HG02763 (cell line): ENCODE results near the gene PRMT2.
"Not testable (repeated sequence)": the region's sequence is repeated elsewhere in the genome, so short reads cannot be mapped to it uniquely, and the experiment has no call there.

Experiments used
- ATAC-seq: cut with Tn5 transposase; IDR thresholded peaks from one replicate; pipeline ENCODE4 v1.9.1; 2021; ENCODE audit warnings: mild to moderate bottlenecking, moderate library complexity; ENCODE audit not compliant: unreplicated experiment

The PRMT2 gene

DNA sequence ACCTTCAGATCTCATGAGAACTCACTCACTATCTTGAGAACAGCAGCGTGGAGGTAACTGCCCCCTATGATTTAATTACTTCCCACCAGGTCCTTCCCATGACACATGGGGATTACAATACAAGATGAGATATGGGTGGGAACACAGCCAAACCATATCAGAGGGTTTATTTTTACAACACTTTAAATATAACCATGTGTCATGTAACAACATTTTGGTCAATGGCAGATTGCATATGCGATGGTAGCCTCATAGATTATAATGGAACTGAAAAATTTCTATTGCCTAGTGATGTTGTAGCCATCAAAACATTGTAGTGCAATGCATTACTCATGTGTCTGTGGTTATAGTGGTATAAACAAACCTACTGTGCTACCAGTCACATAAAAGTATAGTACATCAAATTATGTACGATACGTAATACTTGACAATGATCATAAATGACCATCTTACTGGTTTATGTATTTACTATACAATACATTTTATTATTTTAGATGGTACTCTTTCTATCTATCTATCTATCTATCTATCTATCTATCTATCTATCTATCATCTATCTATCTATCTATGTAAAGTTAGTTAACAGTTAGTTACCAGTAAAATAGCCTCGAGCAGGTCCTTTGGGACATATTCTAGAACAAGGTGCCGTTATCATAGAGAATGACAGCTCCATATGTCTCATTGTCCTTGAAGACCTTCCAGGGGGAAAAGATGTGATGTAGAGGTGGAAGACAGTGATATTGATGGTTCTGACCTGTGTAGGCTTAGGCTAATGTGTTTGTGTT lies 18.0 kb upstream of the PRMT2 start:
- no peak for ATAC-seq

- ATAC-seq: no peak
Observed at GRCh38 chr21:46618738-46619379, 16.6 kb upstream of the PRMT2 start.

DNA sequence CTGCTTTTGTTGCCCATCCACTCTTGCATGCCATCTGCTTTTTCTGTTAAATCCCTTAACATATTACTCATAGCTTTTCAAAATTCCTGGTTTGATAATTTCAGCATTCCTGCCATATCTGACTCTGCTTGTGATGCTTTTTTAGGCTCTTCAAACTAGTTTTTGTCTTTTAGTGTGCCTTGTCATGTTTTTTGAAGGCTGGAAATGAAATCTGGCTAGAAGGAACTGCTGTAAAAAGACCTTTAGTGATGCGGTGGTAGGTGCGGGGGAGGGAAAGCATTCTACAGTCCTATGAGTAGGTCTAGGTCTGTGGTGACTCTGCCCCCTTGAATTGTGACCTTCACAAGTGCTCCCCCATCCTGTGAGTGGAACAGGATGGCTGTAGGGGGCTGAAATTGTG lies 15.6 kb upstream of the PRMT2 start:
- no peak for ATAC-seq

- ATAC-seq: no peak
Observed at GRCh38 chr21:46620846-46621245, 14.6 kb upstream of the PRMT2 start.

DNA sequence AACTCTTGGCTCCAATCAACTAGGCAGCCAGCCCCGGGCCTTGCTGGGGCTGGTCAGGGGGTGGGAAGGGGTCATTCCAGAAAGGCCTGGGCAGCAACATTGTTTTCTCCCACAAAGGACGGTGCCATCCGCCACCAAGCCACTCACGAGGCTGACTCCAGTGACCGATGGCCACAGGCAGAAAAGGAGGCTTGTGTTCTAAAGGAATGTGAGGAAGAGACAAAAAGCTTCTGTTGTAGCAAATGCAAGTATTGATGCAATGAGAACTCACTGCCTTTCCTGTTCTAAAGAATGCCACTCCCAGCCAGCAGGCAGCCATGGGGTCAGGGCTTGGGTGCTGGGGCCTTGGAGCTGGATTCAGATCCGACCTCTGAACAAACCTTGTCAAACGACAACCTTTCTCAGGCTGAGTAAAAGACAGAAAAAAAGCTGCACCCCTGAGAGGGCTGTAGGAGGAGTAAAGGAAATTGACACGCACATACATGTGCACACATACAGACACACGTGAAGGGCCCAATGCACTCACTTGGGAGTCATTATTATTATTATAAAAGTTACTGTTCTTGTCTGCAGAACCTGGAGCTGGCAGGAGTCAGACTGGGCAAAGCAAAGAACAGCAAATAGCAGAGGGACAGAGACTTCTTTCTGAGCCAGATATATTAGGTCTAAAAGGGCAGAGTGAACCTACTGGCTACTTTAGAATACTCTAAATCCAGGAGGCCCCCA lies 13.9 kb upstream of the PRMT2 start:
- no peak for ATAC-seq

GRCh38 chr21:46622226-46622625 lies 13.2 kb upstream of the PRMT2 start:
- no peak for ATAC-seq

DNA sequence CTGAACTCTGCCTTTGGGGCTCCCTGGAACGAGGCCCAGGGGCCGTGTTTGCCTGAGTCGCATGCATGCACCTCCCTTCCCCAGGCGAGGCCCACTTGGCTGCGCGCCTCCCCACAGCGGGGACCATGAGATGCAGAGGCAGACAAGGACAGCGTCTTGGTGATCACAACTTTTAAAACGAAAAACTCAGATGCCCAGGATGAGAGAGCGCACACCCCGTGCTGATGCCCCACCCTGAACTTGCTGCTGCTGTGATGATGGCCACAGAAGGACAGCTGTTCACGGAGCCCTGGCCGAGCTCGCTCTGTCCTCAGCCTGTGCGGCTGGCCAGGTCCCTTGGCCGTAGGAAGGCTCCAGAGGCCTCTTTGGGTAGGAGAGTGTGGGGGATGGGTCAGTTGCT lies 11.4 kb upstream of the PRMT2 start:
- ATAC-seq: no peak

DNA sequence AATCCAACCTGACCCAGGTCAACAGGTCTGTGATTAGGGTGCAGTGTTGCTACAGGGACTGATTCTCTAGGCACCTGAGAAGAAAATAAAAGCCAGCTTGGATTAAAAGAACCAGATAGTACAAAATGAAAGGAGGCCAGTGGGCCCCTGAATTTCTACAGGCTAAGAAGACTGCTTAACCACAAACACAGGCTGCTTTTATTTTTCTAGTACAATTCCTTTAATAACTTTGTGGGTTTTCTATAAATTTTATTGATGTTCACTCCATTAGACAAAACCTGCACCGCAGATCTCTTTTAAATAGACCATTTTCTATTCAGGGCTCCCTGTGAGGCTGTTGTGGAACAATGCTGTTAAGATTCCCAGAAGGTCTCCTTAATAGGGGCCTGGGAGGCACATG lies 9.7 kb upstream of the PRMT2 start:
- no peak for ATAC-seq

DNA sequence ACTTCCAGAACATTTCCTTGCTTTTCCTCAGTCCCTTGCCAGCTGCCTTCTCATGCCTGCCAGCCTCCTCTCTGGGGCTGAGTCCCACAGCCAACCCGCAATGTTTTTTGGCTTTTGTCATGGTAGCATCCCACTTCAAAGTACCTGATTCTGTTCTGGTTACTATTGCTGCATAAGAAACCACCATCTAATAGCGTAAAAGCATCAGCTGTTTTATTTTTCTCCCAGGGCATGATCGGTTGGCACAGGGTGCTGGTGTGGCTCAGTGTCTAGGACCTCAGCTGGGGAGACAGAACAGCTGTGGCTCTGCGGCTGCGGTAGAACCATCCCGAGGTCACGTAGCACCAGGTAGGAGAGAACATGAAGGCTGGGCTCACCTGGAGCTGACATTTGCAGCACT lies 8.9 kb upstream of the PRMT2 start:
- ATAC-seq: no peak

- ATAC-seq: no peak
Observed at GRCh38 chr21:46626975-46627501, 8.4 kb upstream of the PRMT2 start.

- no peak for ATAC-seq
Observed at GRCh38 chr21:46627726-46628125, 7.7 kb upstream of the PRMT2 start.

DNA sequence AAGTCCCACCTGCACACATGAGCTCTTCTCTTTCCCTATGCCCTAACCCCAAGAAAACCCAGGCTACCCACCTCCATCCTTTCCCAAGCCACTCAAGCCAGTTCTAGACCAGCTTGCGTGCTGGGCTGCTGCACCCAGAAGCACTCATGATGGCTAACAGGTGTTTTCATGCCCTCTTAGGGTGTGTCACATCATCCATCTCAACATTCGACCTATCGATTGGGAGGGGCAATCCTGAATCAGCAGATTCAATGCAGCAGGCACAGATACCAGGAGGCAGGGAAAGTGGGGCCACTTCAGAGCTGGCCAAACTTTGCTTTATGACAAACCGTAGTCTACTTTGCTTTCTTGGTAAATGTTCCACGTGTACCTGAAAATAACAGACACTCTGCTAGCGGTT lies 6.6 kb upstream of the PRMT2 start:
- no peak for ATAC-seq

DNA sequence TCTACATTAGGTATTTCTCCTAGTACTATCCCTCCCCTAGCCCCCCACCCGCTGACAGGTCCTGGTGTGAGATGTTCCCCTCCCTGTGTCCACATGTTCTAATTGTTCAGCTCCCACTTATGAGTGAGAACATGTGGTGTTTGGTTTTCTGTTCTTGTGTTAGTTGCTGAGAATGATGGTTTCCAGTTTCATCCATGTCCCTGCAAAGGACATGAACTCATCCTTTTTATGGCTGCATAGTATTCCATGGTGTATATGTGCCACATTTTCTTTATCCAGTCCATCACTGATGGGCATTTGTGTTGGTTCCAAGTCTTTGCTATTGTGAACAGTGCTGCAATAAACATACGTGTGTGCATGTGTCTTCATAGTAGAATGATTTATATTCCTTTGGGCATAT lies 4.6 kb upstream of the PRMT2 start:
- ATAC-seq: not testable (repeated sequence)

DNA sequence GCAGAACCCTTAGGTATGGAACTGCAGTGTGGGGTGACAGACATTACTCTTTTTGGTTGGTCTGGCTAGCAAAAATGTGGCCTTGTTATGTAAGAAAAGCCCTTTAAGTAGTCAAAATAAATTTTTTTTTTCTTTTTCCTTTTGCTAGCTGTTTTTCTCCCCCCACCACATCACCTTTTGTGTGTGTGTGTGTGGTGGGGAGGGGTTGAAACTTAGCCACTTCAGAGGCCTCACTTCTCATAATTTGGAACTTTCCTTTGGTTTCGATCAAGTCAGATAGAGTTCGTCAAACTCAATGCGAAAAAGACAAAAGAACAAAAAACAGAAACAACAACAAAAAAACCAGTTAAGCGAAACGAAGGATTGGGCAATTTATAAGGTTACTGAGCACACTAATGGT lies 1.9 kb upstream of the PRMT2 start:
- ATAC-seq: no peak

GRCh38 chr21:46634427-46634826 lies 1.0 kb upstream of the PRMT2 start:
- no peak for ATAC-seq

DNA sequence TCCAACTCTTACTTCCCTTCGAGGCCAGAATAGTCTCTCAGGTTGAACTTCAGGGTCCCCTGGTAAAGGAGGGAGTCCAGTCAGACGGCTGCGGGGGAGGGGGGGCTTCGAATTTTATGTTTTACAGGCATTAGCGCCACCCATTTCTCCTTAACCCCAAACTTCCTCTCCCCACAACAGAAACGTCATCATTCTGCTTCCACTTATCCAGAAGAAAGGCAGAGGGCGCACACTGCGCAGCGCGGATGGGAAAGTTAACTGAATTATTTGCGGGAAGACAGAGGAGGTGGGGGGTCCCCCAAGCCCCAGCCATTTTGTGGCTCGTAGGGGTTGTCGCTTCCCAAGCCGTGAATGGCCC lies 529 bp upstream of the PRMT2 start:
- no peak for ATAC-seq

- ATAC-seq: no peak
Observed at GRCh38 chr21:46636181-46636512, 673 bp downstream of the PRMT2 start.

DNA sequence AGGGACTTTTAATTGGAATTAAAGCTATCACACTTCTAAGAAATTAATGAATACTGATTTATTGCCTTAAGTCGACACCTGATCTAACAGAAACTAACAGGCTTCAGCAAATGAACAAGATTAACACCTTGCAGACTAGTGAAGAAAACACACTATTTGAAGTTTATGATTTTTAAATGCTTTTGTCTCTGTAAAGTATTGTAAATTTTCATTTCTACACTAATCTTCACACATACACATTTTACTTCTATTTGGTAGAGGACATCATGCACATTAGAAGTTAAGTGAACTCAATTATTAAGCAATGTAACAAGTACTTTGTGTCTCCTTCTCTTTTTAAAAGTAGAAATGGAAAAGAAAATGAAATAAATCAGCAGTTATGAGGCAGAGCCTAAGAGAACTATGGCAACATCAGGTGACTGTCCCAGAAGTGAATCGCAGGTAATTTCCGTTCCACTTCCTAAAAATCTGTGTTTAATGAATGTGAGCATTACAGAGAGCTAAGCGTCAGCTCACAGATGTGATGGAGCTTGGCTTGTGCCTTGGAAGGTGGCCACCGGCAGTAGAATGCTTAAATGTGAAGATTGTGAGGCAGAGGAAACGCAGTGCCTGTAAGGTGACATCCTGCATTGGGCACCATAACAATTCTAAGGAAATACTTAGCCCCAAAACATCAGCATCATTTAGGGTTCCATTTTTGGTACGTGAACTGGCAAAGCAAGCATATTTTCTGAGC lies 1.2 kb downstream of the PRMT2 start:
- no peak for ATAC-seq

DNA sequence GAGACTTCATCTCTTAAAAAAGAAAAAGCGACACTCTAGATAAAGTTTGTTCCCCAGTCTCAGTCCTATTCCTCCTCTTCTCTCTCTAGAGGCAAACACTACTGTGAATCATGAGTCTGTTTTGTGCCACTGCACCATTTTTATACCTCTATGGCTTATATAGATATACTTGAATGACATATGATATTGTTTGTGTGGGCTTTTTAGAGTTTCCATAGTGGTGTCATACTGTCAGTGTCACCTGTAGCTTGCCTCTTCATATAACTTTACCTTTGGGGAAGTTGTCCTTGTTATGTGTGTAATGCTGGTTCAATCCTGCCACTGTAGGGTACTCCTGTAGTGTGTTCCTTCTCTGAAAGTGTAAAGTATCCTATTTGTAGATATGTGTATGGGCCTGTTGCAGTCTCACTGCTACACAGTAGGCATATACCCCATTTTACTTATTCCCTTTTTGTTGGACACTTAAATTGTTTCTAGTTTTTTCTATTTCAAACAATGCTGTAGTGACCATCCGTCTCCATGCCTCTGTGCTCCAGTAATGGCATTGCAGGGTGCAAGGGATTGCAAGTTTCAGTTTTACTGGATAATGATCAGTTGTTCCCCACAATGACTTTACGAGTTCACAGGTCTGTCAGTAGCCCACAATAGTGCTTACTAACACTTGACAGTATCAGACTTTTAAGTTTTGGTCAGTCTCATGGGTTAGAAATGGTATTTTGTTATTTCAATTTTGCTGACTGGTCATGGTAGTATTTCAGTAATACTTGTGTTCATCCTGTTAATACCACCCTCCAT lies 2.7 kb downstream of the PRMT2 start:
- ATAC-seq: no peak
